Stimulated activated CD4-positive, alpha-beta T cell treated with anti-CD3 and anti-CD28 coated beads, Interleukin-4, amount 100 ng/mL, for 48 hours (primary cell): ENCODE measurements around the gene DIDO1.
"Not testable (repeated sequence)": the region's sequence is repeated elsewhere in the genome, so short reads cannot be mapped to it uniquely, and the experiment has no call there.

Source experiments
- DNase-seq, 2 donors: peaks; one replicate each; pipeline ENCODE4 v3.0.0-alpha.2; 2020; ENCODE audit warnings: low read depth in 2 of 2

Gene DIDO1

GRCh38 chr20:62855120-62855519 is 71.2 kb downstream of the DIDO1 start:
- DNase-seq: no peak

- no peak for DNase-seq
These were observed 72.2 kb downstream of the DIDO1 start for GRCh38 chr20:62854121-62854520.

DNA sequence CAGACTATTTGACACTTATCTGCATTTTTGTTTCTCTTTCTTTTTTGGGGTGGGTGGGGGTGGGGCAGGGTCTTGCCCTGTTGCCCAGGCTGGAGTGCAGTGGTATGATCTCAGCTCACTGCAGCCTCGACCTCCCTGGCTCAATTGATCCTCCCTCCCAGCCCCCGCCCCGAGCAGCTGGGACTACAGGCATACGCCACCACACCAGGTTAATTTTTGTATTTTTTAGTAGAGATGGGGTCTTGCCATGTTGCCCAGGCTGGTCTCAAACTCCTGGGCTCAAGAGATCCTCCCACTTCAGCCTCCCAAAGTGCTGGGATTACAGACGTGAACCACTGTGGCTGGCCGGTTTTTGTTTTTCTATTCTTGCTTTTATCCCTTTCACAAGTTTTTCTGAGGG is 73.0 kb downstream of the DIDO1 start:
- DNase-seq: not testable (repeated sequence)

DNA sequence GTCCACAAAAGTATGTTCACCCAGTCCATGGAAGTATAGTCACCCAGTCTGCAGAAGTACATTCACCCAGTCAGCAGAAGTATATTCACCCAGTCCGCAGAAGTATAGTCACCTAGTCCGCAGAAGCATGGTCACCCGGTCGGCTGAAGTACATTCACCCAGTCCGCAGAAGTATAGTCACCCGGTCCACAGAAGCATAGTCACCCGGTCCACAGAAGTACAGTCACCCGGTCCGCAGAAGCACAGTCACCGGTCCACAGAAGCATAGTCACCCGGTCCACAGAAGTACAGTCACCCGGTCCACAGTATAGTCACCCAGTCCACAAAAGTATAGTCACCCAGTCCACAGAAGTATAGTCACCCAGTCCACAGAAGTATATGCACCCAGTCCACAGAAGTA is 73.5 kb downstream of the DIDO1 start:
- no peak for DNase-seq

GRCh38 chr20:62852196-62852595 is 74.1 kb downstream of the DIDO1 start:
- no peak for DNase-seq

DNA sequence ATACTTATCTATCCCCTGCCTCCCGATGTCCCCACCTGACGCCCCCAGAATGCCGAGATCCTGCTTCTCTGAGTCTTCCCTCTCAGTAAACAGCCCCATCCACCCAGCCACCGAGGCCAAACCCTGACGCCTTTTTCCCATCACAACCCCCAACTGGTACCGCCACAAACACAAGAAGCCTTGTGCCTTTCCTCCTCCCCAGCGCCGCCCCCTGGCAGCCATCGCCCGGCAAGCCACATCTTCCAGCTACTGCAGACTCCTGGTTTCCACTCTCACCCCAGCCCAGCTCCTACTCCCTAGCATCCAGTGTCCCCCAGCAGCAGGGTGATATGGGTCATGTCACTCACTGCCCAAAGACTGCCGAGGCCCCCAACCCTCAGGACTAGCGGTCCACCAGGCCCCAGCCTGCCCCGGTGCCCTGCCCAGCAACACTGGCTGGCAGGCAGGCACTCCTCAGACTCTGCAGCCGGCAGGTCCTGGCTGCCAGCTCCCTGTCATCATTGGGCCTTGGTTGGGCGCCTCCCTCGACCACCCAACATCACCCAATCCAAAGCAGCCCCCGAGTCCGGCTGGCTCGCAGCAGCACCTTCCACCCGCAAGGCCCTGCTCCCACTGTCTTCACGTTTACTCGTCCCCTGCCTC is 75.9 kb downstream of the DIDO1 start:
- no peak for DNase-seq

DNA sequence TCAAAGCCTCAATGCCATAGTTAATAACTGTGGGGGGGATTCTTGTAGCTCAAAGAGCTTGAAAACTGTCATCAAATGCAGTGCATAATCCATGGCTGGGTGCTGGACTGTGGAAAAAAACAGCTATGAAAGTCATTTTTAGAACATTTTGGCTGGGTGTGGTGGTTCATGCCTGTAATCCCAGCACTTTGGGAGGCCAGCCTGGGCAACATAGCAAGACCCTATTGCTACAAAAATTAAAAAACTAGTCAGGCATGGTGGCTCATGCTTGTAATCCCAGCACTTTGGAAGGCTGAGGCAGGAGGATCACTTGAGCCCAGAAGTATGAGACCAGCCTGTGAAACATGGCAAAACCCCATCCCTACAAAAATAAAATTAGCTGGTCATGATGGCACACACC is 76.9 kb downstream of the DIDO1 start:
- DNase-seq: no peak

DNA sequence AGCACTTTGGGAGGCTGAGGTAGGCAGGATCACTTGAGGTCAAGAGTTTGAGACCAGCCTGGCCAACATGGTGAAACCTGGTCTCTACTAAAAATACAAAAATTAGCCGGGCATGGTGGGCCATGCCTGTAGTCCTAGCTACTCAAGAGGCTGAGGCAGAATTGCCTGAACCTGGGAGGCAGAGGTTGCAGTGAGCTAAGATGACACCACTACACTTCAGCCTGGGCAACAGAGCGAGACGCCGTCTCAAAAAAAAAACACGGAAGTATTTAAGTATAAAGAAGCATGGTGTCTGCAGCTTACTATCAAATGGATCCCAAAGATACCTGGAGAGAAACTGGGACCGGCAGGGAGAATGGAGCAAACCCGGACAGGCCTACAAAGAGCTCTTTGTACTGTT is 77.4 kb downstream of the DIDO1 start:
- DNase-seq: not testable (repeated sequence)

DNA sequence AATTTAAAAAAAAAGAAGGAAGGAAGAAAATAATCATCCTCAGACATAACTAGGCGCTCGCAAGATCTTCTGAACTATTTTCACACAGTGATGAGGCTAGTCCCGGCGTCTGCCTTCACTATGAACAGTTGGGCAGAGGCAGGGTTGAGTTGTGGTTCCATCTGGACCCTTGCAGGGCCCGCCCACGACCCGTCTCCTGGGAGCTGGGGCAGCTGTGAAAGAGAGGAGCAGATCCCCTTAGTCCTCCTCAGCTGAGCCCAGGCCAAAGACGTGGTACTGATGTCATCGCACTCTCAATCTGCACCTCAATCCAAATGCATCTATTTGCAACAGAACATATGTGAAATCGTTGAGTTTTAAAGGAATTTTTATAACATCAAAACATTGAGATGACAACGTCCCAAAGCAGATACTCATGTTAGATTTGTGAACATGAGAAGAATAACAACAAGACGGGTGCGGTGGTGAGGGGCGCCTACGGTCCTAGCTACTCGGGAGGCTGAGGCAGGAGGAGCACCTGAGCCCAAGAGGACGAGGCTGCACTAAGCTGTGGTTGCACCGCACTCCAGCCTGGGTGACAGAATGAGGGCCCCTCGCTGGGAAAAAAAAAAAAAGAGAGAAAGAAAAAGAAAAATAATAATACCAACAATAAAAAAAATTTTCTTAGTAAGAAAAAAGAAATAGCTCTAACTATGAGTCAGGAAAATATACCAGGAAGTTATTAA is 80.0 kb downstream of the DIDO1 start:
- DNase-seq: no peak

DNA sequence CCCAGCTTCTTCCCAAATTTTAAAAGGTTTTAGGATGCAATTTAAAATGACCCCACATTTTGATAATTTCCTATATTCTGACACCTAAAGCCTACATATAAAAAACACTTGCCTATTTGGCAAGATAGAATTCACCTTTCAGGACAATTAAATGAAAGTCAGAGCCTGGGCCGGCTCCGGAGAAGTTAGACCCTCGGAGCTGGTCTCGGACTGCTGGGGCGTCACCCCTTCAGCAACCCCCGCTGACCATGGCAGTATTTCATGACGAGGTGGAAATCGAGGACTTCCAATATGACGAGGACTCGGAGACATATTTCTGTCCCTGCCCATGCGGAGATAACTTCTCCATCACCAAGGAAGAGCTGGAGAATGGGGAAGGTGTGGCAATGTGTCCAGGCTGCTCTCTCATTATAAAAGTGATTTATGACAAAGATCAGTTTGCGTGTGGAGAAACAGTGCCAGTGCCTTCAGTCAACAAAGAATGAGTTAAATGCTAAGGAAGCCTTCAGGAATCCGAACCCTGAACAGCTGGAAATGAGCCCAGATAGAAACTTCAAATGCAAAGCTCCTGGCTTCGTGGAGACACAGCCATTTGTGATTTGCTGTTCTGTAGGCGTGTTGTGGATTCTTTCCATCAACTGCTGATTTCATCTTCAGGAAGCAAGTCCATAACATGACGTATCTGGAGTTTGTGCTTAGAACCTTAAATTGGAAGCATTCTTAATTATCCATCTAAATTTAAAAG is 80.7 kb downstream of the DIDO1 start:
- no peak for DNase-seq

DNA sequence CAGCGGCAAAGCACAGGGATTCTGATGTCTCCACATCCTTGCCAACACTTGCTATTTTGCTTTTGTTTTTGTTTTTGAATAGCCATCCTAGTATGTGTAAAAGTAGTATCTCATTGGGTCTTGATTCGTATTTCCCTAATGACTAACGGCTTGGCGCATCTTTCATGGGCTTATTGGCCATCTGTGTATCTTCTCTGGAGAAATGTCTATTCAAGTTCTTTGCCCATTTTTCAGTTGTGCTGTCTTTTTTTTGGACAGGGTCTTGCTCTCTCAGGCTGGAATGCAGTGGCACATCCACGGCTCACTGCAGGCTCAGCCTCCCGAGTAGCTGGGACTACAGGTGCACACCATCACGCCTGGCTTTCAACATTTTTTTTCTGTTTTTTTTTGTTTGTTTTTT is 82.1 kb downstream of the DIDO1 start:
- DNase-seq: no peak

GRCh38 chr20:62843656-62844055 is 82.6 kb downstream of the DIDO1 start:
- DNase-seq: no peak

DNA sequence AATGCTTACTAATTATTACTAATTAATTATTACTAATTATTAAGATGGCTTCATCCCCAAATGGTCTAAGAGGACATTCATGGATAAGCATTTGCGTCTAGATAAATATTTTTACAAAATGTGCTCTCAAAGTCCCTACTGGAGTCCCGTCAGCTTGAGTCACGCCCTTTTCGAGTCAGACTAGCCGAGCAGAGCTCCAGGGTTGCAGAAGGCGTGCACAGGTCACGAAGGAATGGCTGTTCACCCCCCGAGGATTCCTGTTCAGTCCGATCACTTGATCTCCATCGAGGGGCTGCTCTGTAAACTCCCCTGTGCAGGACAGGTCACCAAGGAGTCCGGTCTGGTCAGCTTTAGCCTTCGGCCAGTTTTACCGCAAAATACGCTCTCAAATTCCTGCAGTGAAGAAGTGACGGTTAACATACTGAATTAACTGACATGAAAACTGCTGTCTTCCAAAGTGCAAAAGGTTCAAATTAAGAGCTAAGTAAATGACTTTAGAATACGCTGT is 84.5 kb downstream of the DIDO1 start:
- no peak for DNase-seq

- DNase-seq: no peak
These were observed 85.8 kb downstream of the DIDO1 start for GRCh38 chr20:62840244-62841197.

DNA sequence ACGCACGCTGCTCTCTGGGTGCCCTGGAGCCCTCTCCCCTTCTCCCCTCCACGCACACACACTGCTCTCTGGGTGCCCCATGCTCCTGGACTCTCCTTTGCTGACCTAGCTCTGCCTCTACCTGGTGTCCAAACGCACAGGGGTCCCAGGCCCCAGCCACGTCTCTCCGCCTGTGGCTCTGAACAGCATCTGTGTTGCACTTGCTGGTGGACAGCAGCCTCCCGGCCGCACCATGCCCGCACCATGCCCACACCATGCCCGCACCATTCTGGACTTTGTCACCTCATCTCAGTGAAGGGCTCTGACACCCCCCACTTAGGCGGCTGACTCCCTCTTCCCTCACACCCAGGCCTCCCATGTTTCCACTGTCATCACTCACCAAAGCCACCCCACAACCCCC is 86.5 kb downstream of the DIDO1 start:
- no peak for DNase-seq

- no peak for DNase-seq
These were observed 87.0 kb downstream of the DIDO1 start for GRCh38 chr20:62839261-62839660.

- DNase-seq: no peak
These were observed 88.0 kb downstream of the DIDO1 start for GRCh38 chr20:62838128-62838891.

- DNase-seq: no peak
These were observed 88.5 kb downstream of the DIDO1 start for GRCh38 chr20:62837790-62838127.

GRCh38 chr20:62836967-62837490 is 89.3 kb downstream of the DIDO1 start:
- DNase-seq: no peak

- DNase-seq: no peak
These were observed 90.1 kb downstream of the DIDO1 start for GRCh38 chr20:62835931-62836861.
